ENCODE results near the gene CX3CR1.

The CX3CR1 gene, protein sequence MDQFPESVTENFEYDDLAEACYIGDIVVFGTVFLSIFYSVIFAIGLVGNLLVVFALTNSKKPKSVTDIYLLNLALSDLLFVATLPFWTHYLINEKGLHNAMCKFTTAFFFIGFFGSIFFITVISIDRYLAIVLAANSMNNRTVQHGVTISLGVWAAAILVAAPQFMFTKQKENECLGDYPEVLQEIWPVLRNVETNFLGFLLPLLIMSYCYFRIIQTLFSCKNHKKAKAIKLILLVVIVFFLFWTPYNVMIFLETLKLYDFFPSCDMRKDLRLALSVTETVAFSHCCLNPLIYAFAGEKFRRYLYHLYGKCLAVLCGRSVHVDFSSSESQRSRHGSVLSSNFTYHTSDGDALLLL

GRCh38 chr3:39279745-39280517 is at the start of gene CX3CR1:
Gene CX3CR1, minus strand, starts transcription at chr3:39280036. Its CDS starts 13,527 bp downstream, at chr3:39266509.
- no peaks in the 10 kb centered on the region for H3K27me3 ChIP-seq (ENCODE audit: control insufficient read depth, low read length)
- TF ChIP-seq EZH2phosphoT487 (IDR thresholded peaks at IDR 0.05; ENCODE audit: borderline replicate concordance, low read length) = no peak
- no peak for TF ChIP-seq CTCF (IDR thresholded peaks at IDR 0.05; ENCODE audit: low read depth, low read length, poor library complexity, severe bottlenecking)
- no peaks in the 10 kb centered on the region for H3F3A ChIP-seq (ENCODE audit: control insufficient read depth, insufficient read depth)
- H3K79me2 ChIP-seq (ENCODE audit: control insufficient read depth, low read length) = no peaks in the 10 kb centered on the region
- H3K27ac ChIP-seq (ENCODE audit: low read depth, low read length) = no peak within 1 kb of the TSS
- H3K4me1 ChIP-seq (ENCODE audit: control insufficient read depth, low read length) = peaks cover 10% of the 10 kb centered on the region; the same call in 1 of the 2 replicates
- no peak within 1 kb of the TSS for H3K4me3 ChIP-seq (ENCODE audit: low read length)
- no peaks in the 10 kb centered on the region for H4K20me1 ChIP-seq (ENCODE audit: control insufficient read depth, insufficient read depth, low read depth, low read length)
- no peaks in the 10 kb centered on the region for H3K9me3 ChIP-seq (ENCODE audit: control insufficient read depth, insufficient read depth, low read length)
- no peak within 1 kb of the TSS for H3K4me2 ChIP-seq (ENCODE audit: low read length)
- no peaks in the 10 kb centered on the region for H3K9me2 ChIP-seq (replicated peaks; ENCODE audit: control insufficient read depth, low read length)
- H3K36me3 ChIP-seq (ENCODE audit: control insufficient read depth, low read length) = no peaks in the 10 kb centered on the region

DNA sequence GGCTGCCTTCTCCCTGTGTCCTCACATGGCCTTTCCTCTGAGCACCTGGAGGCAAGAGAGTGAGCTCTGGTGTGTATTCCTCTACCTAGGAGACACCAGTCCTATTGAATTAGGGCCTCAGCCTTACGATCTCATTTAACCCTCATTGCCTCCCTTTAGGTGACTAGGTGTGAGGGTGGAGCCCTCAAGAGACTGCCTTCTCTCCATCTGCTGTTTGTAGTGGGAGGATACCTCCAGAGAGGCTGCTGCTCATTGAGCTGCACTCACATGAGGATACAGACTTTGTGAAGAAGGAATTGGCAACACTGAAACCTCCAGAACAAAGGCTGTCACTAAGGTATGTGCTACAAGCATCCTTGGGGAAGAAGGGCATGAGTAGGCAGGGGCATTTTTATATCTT is 49.7 kb upstream of the CX3CR1 start, which contains the start of gene CCR8:
Gene CCR8 (plus strand): TSS at position 217 of the 400 bp plus-strand sequence. CDS start 2,623 bp downstream, outside the sequence.
- H3K9me3 ChIP-seq (ENCODE audit: control insufficient read depth, insufficient read depth, low read length) = no peaks in the 10 kb centered on the region
- no peak within 1 kb of the TSS for H3K4me2 ChIP-seq (ENCODE audit: low read length)
- H3K27me3 ChIP-seq (ENCODE audit: control insufficient read depth, low read length) = peaks cover 39% of the 10 kb centered on the region
- no peaks in the 10 kb centered on the region for H3K36me3 ChIP-seq (ENCODE audit: control insufficient read depth, low read length)
- no peaks in the 10 kb centered on the region for H3F3A ChIP-seq (ENCODE audit: control insufficient read depth, insufficient read depth)
- H3K79me2 ChIP-seq (ENCODE audit: control insufficient read depth, low read length) = no peaks in the 10 kb centered on the region
- TF ChIP-seq CTCF (IDR thresholded peaks at IDR 0.05; ENCODE audit: low read depth, low read length, poor library complexity, severe bottlenecking) (no peak), EZH2phosphoT487 (IDR thresholded peaks at IDR 0.05; ENCODE audit: borderline replicate concordance, low read length) (no peak)
- no peaks in the 10 kb centered on the region for H4K20me1 ChIP-seq (ENCODE audit: control insufficient read depth, insufficient read depth, low read depth, low read length)
- H3K4me1 ChIP-seq (ENCODE audit: control insufficient read depth, low read length) = no peaks in the 10 kb centered on the region
- no peak within 1 kb of the TSS for H3K27ac ChIP-seq (ENCODE audit: low read depth, low read length)
- H3K4me3 ChIP-seq (ENCODE audit: low read length) = no peak within 1 kb of the TSS
- H3K9me2 ChIP-seq (replicated peaks; ENCODE audit: control insufficient read depth, low read length) = no peaks in the 10 kb centered on the region; the same call in 1 of the 2 replicates

- TF ChIP-seq CTCF (IDR thresholded peaks at IDR 0.05; ENCODE audit: low read depth, low read length, poor library complexity, severe bottlenecking) (no peak), EZH2phosphoT487 (IDR thresholded peaks at IDR 0.05; ENCODE audit: borderline replicate concordance, low read length) (no peak)
- peaks cover 43% of the 10 kb centered on the region for H3K27me3 ChIP-seq (ENCODE audit: control insufficient read depth, low read length)
- no peak overlapping the region for H3K4me2 ChIP-seq (ENCODE audit: low read length)
- no peaks in the 10 kb centered on the region for H3F3A ChIP-seq (ENCODE audit: control insufficient read depth, insufficient read depth)
- H3K79me2 ChIP-seq (ENCODE audit: control insufficient read depth, low read length) = no peaks in the 10 kb centered on the region
- no peaks in the 10 kb centered on the region for H3K9me3 ChIP-seq (ENCODE audit: control insufficient read depth, insufficient read depth, low read length)
- H3K4me3 ChIP-seq (ENCODE audit: low read length) = no peak overlapping the region
- no peaks in the 10 kb centered on the region; the same call in 1 of the 2 replicates for H3K9me2 ChIP-seq (replicated peaks; ENCODE audit: control insufficient read depth, low read length)
- H3K36me3 ChIP-seq (ENCODE audit: control insufficient read depth, low read length) = no peaks in the 10 kb centered on the region
- H3K4me1 ChIP-seq (ENCODE audit: control insufficient read depth, low read length) = no peaks in the 10 kb centered on the region
- H3K27ac ChIP-seq (ENCODE audit: low read depth, low read length) = no peak overlapping the region
- no peaks in the 10 kb centered on the region for H4K20me1 ChIP-seq (ENCODE audit: control insufficient read depth, insufficient read depth, low read depth, low read length)
Measured at GRCh38 chr3:39327746-39328349, 48.0 kb upstream of the CX3CR1 start.
